Right forelimb (tissue), 1 donor: Measurements from ENCODE around the gene DEFB115.
"Not testable (repeated sequence)": the region's sequence is repeated elsewhere in the genome, so short reads cannot be mapped to it uniquely, and the experiment has no call there.

ENCODE experiments used
- DNase-seq: peaks from one replicate; pipeline ENCODE4 v3.0.0-alpha.2; 2018

Gene DEFB115

GRCh38 chr20:31257364-31257763, at the start of gene DEFB115:
DEFB115 (plus strand) TSS chr20:31257664; CDS start chr20:31257664, 0 bp downstream.
- DNase-seq, result no peak

- no peak for DNase-seq
Observed at GRCh38 chr20:31236953-31237352, 20.5 kb upstream of the DEFB115 start.

- DNase-seq, result no peak
Observed at GRCh38 chr20:31237763-31238162, 19.7 kb upstream of the DEFB115 start.

- no peak for DNase-seq
Observed at GRCh38 chr20:31239139-31239538, 18.3 kb upstream of the DEFB115 start.

- no peak for DNase-seq
Observed at GRCh38 chr20:31256959-31257358, 505 bp upstream of the DEFB115 start.

GRCh38 chr20:31260326-31260932, 3.0 kb downstream of the DEFB115 start:
- no peak for DNase-seq

- DNase-seq, result no peak
Observed at GRCh38 chr20:31274441-31274840, 17.0 kb downstream of the DEFB115 start.

- no peak for DNase-seq
Observed at GRCh38 chr20:31278178-31278577, 20.7 kb downstream of the DEFB115 start.

- not testable (repeated sequence) for DNase-seq
Observed at GRCh38 chr20:31284964-31285363, 27.5 kb downstream of the DEFB115 start.

GRCh38 chr20:31308535-31309162, 51.2 kb downstream of the DEFB115 start, which contains the start of gene DEFB116:
DEFB116 (minus strand) TSS chr20:31308585; CDS start chr20:31308585, 0 bp downstream.
- no peak for DNase-seq
